SKM-1 treated with dmso at 0.1 percent for 144 hours (cell line): ENCODE data around the gene PDE4D.
"Not testable (repeated sequence)": the region's sequence is repeated elsewhere in the genome, so short reads cannot be mapped to it uniquely, and the experiment has no call there.

Source experiments
- DNase-seq: peaks from one replicate; lab custom pipeline; 2025; ENCODE audit not compliant: unreplicated experiment; lab: John Stamatoyannopoulos, UW

PDE4D gene

DNA sequence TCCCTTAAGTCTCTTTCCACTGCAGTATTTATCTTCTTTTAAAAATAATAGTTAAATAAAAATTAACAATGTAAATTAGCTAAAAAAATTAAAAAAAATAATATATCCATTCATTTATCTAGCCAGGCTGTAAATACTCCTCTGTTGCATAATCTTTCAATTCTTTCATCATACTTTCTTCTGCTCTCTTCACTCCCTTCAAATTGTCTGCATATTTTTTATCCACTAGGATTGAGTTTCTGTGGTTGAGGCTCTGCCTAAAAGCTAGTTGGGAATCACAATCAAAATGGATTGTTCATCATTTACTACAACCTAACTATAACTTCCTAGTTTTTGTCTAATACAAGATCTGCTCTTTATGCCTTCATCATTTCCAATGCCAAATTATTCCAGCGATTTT lies 182.2 kb downstream of the PDE4D start:
- DNase-seq, result no peak

DNA sequence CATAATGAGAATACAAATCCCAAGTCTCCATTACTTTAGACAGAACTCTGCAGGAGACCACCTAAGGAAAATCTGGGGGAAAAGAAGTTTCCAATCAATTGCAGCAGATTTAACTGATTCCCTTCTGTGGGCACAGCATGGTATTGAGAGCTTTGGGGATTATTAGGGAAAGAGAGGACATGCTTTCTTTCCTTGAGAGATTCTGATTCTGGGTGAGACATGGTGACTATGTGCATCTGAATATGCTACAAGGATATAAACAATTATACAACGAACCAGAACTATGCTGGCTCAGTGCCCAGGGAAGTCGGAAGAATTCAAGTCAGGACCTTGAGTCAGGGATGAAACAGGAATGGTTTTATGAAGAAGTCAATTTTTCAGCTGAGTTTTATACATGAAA lies 183.7 kb downstream of the PDE4D start:
- DNase-seq, result no peak

DNA sequence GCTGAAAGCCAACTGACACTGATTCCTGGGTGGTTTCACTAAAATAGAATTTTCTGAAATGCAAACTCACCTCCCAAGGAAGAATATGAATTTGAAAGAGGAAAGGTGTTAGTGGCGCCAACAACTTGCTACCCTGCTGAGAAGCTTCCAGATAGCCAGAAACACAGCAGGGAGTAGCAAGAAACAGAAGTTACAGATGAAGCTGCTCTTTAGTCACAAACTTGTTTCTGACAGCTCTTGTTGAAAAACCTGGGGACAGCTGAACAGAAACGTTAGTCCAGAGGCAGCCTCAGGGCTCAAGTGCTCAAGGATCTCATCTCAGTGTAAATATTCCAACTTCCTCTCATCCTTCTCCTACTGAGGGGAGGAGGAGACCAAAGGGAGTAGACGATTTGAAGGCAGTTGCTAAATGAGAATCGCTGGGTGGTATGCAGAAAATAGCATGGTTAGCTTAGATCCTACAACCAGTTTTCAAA lies 184.1 kb downstream of the PDE4D start:
- DNase-seq, result no peak

DNA sequence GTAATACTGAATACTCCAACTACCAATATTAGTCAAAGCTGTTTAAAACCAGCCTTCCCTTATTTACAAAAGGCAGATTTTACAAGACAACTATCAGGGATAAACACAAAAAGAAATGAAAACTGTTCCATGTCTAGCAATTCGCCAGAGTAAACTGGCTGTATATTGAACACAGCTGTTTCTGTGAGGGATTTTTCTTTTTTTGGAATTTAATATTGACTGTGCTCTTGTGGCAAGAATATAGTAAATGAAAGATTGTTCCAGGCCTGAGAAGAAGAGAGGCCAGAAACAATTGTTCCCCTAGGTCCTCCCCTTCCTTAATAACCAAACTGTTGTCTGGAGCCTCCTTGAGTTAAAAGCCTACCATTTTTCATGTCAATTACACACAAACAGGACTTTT lies 188.6 kb downstream of the PDE4D start:
- no peak for DNase-seq

DNA sequence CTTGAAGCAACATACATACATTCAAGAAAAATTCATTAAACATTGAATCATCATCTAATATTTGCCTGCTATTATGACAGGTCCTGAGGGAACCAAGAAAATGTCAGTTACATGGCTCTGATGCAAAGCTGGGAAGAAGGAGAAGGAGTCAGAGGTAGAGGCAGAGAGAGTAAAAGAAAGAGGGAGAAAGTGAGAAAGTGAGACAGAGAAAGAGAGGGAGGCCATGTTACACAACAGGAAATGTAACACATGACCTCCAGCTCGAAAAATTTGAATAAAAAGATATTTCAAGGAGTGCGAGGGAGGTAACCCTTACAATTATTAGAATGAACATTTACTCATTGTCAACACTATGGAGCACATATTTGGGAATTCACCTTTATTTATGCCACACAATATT lies 189.7 kb downstream of the PDE4D start:
- no peak for DNase-seq

DNA sequence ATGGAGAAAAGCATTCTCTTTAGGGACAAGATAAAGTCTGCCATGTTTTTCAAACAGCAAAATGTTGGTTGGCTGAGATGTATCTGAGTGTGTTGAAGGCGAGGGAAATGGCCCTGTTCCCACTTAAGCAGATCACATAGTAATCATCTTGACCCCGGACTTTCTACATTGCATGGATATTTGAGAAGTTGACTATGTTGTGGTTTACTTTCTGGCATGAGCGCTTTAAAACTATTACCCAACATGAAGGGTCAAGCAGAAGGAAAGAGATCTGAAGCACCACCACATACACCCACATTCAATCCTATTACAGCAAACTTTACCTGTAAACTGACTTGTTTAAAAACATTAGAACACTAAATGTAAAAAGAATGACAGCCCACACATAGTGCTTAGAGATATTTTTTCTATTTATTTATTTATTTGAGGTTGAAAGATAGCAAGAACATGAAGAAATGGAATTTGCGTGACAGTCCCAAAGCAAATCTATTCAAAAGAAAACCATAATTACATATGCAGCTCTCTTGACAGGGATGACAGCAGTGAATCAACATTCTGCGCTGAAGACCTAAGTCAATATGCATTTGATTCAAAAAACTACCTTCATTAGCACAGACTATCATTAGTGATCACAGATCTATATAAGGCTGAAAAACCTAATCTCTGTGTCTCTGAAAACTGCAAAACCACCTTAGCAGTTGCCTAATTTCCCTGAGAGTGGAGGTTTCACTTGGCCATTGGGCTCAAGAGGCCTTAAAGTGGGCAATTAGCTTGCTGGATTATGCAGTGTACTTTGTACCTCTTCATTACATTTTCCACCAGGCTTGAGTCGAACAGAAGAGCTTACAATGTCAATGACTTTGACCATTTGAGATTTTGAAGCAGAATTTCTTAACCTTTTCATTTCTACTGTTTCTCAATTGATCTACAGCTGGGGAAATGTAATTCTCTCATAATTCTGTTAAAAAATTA lies 195.0 kb downstream of the PDE4D start:
- DNase-seq, result no peak

DNA sequence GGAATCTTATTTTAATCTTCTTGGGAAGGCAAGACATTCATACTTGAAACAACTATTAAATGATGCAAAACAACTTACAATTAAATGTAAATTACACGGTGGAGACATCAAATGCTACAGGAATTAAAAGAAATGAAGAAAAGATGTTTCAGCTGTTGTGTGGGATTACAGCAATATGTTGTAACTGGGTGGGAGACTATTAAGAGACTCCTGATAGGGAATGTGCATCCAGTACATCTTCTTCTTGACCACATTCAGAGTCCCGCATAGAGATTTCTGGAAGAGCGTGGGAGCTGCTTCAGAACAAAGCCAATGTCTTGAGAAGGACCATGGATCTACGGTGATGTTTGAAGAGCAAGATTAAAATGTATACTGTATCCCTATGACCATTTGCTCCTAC lies 199.1 kb downstream of the PDE4D start:
- DNase-seq, result no peak

DNA sequence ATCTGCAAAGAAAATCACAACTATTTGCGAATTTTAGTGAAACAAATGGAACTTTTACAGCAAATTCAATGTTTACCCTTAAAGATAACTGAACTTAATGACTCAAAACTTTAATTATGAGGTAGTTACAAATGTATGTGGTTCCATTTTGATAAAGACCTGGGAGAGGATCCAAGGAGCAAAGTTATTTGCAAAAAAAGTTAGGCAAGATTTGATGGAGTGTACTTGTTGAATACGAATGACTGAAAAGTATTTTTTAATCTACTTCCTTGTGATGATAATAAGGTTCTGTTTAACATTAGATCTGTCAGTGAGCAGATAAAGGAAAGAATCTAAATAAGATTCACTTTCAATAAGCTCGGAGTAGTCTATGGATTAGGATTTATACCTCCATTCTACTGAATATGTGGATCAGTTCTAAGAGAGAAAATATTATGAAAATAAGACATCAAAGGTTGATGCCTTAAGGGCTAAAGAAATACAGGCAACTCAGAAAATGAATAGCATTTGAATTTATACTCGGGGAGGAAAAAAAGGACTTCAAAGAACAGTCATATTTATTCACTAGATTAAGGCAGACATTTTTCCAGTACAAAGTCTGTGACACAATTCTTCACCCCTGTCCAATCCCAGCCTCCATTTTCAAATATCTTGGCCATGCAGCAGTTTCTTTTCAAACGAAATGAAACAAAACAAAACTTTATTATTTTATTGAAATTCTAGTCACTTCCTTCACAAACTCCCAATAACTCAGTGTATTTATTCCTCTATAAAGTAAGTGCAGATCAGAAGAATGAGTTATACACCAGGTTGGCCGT lies 199.8 kb downstream of the PDE4D start:
- no peak for DNase-seq

DNA sequence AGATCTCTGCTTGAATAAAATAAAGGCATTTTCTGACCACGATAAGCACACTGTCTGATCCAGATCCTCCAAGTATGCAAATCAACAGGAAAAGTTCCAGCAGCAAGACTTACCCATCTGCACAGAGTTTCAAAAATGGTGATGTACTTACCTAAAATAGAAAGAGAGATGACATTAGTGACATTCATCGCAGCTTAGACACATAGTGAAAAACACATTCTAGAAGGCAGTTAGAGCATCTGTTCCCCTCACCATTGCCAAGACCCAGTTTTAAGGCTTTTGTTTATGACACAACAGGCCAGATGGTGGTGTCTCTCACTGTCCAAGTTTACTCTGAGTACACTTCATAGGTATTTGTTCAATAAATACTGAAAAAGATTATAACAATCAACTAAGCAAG lies 207.7 kb downstream of the PDE4D start:
- no peak for DNase-seq

DNA sequence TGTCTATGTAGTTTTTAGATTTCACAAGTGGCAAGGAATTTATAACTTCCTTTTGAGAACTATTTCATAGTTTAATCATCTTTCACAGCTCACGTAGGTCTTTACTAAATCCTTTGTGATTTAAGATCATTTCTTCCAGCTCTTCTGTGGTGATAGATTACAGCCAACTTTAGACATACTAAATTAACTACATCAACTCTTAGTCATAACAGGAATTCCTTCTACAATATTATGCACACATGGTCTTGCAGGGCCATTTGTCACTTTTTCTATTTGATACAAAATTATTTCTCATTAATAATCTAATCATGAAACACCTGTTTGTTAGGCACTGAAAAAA lies 208.4 kb downstream of the PDE4D start:
- no peak for DNase-seq

DNA sequence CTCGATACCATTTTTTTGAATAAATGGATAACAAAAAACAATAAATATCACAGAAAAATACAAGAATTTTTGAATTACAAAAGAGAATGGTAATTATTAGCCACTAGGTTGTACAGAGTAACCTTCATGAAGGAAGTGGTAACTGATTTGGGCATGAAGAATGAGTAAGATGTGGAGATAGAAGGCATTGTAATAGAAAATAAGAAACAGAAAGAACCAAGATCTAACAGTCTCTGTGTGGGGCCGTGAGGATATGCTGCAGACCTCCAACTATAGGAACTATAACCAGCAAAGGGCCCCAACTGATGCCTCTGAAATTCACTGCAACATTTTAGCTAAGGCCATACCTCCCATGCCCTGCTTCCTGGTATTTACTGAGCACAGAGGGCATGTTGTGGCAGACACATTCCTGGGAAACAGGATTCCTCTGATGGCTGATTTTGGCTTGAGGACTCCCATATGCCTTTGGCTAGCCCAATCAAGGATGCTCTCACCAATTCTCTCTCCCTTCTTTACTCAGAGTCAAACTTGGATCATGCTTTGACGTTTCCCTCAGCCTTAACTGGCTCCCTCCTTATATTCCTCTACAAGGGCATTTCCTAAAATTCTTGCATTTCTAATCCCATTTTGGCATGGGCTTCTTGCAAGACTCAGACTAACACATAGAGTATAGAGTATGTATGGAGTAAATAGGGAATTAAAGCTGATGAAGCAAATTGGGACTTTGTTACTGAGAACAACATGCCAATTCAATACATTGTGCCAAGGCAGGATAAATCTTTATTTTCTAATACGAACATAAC lies 208.9 kb downstream of the PDE4D start:
- DNase-seq, result no peak

DNA sequence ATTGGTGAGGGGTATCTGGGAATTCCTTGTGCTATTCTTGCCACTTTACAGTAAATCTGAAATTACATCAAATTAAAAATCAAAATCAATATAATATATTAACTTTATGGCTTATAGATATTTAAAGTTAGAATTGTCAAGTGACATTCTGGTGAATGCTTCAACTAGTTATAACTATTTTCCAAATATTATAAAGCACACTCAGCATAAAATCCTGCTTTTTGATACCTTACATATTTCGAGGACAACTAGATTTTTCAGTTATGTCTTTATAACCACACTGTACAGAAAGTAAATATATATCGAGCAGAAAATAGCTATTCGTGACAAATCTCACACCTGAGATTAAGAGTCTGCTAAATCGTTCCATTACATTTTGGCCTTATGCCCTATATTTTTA lies 210.2 kb downstream of the PDE4D start:
- DNase-seq, result no peak

DNA sequence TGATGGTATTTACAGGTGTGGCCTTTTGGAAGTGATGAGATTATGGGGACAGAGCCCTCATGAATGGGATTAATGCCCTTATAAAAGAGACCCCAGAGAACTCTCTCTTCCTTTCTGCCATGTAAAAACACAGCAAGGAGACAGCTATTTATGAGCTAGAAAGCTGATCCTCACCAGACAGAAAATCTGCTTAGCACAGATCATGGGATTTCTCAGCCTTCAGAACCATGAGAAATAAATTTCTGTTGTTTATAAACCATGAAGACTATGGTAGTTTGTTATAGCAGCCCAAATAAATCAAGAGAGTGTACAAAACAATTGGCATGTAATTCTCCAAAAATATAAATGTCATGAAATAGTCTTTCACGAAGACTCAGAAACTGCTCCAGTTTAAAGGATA lies 211.0 kb downstream of the PDE4D start:
- DNase-seq, result no peak

DNA sequence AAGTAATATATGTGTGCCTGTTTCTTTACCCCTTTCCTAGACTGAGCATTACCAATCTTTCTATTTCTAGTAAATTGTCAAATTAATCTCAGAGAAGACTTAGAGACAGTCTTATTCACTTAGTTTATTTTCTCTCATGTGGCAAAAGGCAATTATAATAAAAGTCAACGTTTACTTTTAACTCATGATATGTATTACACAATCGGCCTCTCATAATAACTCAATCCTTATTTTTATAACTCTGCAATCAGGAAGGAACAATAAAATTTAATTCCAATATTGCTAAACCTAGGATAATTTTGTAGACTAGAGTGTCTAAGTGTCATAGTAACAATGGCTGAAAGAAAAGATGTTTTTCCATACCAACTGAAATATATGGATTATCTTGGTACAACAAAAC lies 214.6 kb downstream of the PDE4D start:
- no peak for DNase-seq

DNA sequence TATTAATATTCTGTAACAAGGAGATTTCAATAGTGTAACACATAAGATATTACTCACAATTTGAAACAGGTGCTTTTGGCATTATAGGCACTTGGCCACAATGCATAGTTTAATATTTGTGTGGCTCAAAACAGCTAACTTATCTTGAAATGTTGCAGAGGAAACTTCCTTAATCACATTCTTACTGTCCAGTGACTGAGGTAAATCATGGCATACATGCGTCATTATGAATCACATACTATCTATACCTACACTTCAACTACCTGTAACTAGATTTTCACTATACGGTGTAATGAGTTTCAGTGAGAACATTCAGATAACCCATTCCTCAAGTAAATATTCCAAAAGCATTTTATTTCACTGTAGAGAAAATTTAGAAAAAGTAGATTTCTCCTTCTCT lies 218.8 kb downstream of the PDE4D start:
- DNase-seq, result no peak

DNA sequence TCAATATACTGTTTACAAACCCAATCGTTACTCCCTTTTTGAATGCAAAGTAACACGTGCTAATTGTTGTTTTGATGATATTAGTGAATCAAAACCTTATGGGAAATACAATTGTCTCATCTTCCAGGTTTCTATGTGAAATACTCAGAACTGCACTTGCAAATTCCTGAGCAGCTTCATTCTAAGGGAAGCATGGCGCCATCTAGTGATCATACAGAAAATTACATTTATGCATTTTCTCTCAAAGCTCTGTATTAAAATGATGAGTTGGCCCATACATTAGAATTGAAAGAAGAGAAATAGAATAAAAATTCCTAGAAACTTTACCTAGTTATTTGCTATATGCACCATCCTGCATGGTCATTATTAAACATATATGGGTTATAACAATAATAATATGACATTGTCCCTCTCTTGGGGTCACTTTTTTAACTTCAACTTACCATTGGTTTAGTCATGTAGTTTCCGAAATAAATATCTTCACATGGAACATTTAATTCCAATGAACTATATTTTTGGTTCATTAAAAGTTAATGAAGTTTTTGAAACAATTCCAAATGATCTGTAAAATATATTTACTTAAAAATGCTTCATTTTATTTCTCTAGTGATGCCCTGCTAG lies 220.0 kb downstream of the PDE4D start:
- peak; percentile 43 for DNase-seq

DNA sequence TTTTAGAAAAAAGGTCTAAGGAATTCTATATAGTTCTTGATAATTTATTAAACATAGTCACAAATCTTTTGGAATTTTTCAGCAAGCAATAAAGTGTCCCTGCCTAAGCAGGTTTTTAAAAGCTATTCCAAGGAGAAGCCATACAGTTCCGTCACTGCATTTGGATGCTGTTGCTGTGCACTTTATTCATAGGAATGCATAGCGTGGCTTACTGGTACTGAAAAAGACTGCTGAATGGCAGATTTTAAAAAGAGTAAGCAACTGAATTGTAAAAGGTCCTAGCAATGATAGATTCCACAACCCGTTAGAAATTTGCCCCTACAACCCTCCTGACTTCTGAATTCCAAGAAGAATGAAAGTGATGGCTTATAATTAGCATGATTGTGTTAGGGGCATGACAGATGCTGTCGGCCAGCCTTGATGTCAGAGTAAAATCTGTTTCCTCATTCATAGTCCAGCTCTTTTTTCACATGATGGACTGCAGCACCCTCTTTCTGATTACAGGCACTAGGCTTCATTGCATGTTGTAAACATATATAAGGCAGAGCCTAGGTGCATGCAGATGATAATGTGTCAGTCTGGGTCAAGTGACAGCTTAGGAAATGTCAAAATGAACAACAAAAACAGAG lies 227.0 kb downstream of the PDE4D start:
- DNase-seq, result no peak

DNA sequence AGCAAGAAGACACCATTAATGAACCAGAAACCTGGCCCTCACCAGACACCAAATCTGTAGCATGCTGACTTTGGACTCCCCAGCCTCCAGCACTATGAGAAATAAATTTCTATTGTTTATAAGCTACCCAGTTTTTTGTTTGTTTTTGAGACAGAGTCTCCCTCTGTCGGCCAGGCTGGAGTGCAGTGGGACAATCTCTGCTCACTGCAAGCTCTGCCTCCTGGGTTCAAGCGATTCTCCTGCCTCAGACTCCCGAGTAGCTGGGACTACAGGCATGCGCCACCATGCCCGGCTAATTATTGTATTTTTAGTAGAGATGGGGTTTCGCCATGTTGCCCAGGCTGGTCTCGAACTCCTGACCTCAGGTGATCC lies 227.7 kb downstream of the PDE4D start:
- DNase-seq, result not testable (repeated sequence)

DNA sequence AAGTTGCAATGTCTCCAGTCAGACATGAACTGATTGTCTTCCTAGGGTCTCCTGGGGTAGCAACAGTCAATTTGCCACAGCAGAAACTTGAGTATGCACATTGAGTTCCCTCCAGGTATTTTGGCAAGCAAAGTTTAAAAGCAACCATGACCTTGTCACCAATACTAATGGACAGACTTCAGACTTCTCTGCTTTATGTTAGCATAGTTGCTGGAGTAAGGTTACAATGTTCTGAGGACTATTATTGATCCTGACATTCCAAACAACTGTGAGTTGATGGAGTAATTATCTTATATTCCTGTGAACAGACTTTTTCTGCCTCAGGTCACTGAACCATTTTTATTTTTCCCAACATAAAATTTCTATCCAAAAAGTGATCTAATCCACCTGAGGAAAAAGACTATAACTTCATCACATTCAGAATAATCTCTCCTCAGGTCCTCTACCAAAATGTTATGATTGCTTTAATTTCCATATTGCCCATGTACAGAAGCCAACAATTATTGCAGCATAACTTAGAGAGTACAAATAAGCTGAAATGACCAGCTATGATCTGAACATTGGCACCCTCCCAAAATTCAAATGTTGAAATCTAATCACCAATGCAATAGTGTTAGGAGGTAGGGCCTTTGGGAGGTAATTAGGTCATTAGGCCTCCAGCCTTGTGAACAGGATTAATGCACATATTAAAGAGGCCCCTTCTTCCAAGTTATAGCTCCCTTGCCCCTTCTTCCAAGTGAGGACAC lies 228.3 kb downstream of the PDE4D start:
- no peak for DNase-seq
